ENCODE data around the gene EDEM1. TPM values are rescaled to one million over a fixed set of nuclear protein-coding genes. Genes with fewer than 3 reads are reported as not detected.
A peak's percentile ranks its signal among the peaks of the same experiment; 100 is the strongest.

The EDEM1 gene
- total and polyA plus RNA-seq, 10 of the 15 experiments (the other 5 are each of a cell fraction or from before 2014, with no cell fraction given), result 18.9 to 138 (median 57.5) TPM

GRCh38 chr3:5198986-5199731 is 11.7 kb downstream of the EDEM1 start (continued):
- TF ChIP-seq ZBTB33 (IDR thresholded peaks at IDR 0.05) (no peak), CBX3 (IDR thresholded peaks at IDR 0.05; ENCODE audit: borderline replicate concordance, low read depth) (no peak), BMI1 (IDR thresholded peaks at IDR 0.05; ENCODE audit: borderline replicate concordance) (peak; percentile 32; the same call in 1 of the 2 replicates), ZNF24 (IDR thresholded peaks at IDR 0.05) (0 out of 2 replicates have a peak, but pooled peaks have one; percentile 19), MAX (IDR thresholded peaks at IDR 0.05; ENCODE audit: low read depth, low read length) (no peak), SUZ12 (IDR thresholded peaks at IDR 0.05; ENCODE audit: unreplicated experiment) (no peak), SP1 (IDR thresholded peaks at IDR 0.05; ENCODE audit: low read depth, low read length) (no peak), NRF1 (conservative IDR thresholded peaks at IDR 0.05; ENCODE audit: low read depth, low read length) (no peak), TARDBP (IDR thresholded peaks at IDR 0.05; ENCODE audit: borderline replicate concordance) (no peak), ZNF622 (IDR thresholded peaks at IDR 0.05) (no peak), EP300 (IDR thresholded peaks at IDR 0.05; ENCODE audit: borderline replicate concordance in 1 of 2, control insufficient read depth in 1 of 2, low read depth in 2 of 2, low read length in 2 of 2) (peak; percentile 79 to 88; a peak in 2 of 4 replicates), WRNIP1 (IDR thresholded peaks at IDR 0.05; ENCODE audit: borderline replicate concordance, low read depth, low read length) (no peak), EED (IDR thresholded peaks at IDR 0.05; ENCODE audit: low read depth) (peak; percentile 64), MYC (IDR thresholded peaks at IDR 0.05; ENCODE audit: insufficient read depth, insufficient read length, insufficient replicate concordance, low read length, severe bottlenecking) (no peak), ZNF274 (IDR thresholded peaks at IDR 0.05; ENCODE audit: insufficient read depth, insufficient read length) (no peak), SMARCA5 (IDR thresholded peaks at IDR 0.05) (0 out of 2 replicates have a peak, but pooled peaks have one; percentile 50), NKRF (conservative IDR thresholded peaks at IDR 0.05) (no peak), CBFB (IDR thresholded peaks at IDR 0.05; ENCODE audit: low read depth) (0 out of 2 replicates have a peak, but pooled peaks have one; percentile 30), PAX5 (IDR thresholded peaks at IDR 0.05; ENCODE audit: borderline replicate concordance, low read depth, low read length) (no peak), NFXL1 (IDR thresholded peaks at IDR 0.05; ENCODE audit: borderline replicate concordance) (no peak), HCFC1 (IDR thresholded peaks at IDR 0.05; ENCODE audit: low read length) (no peak), RELA (IDR thresholded peaks at IDR 0.05; ENCODE audit: borderline replicate concordance, partially characterized antibody) (no peak), TAF1 (IDR thresholded peaks at IDR 0.05; ENCODE audit: borderline replicate concordance, low read depth, low read length) (no peak)

Measured in GM12878 (cell line).